ENCODE measurements around the gene PRKCA. TPM values are rescaled to one million over a fixed set of nuclear protein-coding genes. Genes with fewer than 3 reads are reported as not detected.

The PRKCA gene
- total RNA-seq, 1 donor from 2014 or later = 112 TPM

DNA sequence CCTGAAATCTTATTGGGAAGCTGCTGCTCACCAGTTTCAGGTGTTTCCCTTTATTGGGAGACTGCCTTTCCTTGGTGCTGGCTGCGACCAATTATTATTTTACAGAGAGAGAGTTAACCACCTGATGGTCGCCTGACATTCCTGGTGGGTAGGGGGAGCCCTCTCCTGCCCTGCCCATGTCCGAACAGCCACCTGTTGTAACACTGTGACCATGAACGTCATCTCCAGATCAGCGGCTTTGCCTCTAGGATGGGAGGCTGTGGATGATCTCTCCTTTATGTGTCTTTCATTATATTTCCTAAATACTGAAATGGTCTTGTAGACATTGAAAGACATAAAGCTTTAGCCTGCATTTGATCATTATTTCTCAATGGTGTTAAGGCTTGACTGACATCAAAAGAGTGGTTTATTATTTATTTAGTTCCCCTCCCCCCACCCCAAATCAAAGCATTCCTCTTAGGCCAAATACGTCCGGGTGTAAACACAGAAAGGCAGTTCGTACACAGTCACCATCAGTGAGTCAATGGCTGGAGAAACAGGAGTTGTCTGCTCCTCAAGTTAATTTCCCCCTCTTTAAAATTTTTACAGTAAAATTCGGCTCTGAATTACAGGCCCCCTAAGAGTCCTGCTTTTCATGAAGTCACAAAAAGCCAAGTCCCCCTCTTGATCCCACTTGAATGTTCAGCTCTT lies 474.7 kb downstream of the PRKCA start:
- intact Hi-C loops (cut with micrococcal nuclease) = no loop called here

DNA sequence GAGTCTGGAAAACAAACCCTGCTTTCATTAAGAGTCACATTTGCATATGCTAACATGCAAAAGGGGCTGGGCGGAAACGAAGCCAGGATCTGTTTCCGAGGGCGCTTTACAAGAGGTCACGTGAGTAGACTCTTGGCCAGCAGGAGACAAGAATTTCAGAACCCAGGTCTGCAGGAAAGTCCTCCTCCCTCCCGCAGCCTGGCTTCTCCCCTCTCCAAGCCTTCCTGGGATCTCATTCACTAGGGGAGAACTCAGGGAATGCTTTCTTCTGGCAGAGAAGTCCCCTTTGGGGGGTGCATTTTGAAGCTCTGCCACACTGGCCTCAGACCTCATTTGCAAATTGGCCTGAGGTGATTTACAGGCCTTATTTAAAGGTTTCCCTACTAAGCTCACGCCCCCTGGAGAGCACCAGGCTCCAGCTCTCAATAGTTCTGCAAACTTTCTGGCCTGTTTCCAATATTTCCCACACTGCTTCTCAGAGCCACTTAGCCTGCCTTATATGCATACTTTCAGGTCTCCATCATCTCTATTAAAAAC lies 475.3 kb downstream of the PRKCA start:
- intact Hi-C loops (cut with micrococcal nuclease) = no loop called here

DNA sequence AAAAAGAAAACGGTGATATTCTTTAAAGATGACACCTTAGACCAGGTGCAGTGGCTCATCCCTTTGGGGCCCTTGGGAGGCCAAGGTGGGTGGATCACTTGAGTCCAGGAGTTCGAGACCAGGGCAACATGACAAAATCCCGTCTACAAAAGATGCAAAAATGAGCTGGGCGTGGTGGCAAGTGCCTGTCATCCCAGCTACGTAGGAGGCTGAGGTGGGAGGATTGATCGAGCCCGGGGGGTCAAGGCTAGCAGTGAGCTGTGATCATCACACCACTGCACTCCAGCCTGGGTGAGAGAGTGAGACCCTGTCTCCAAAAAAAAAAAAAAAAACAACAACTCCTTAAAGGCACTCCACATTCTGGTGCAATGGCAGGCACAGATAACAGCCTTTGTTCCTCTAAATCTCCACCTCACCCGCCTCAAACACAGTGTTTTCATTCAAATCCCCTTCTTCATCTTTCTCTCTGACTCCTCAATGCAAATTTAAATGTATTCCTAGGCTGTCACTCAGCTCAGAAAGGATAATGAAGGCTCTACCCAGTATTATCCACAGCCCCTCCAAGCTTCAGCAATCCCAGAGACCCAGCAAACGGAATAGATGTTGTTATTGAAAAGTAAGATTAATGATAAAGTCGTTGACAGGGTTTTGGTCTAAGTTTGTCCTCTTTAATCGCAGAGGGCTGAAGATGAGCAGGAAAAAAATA lies 476.3 kb downstream of the PRKCA start:
- intact Hi-C loops (cut with micrococcal nuclease) = no loop called here

GRCh38 chr17:66779237-66779606 lies 476.8 kb downstream of the PRKCA start:
- intact Hi-C loops (cut with micrococcal nuclease) = no loop called here

DNA sequence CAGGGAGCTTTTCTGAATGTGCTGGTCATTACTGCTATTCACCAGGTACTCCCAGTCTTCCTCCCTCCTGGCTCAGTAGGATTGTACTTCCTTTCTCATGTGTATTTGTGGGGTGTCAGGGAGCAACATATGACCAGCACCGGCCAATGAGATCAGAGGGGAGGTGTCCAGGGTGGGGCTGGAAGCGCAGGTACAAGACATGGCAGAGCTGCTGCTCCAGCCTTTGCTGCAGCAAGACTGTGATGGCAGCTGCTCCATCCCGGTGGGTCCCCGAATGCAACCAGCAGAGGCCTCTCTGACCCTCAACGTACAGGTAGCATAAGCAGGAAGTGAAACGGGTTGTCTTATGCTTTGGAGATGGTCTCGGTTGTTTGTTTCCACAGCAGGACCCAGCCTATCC lies 478.7 kb downstream of the PRKCA start:
- intact Hi-C loops (cut with micrococcal nuclease) = no loop called here

- intact Hi-C loops (cut with micrococcal nuclease) = no loop called here
Observed at GRCh38 chr17:66782851-66783250, 480.4 kb downstream of the PRKCA start.

GRCh38 chr17:66783656-66784381 lies 481.4 kb downstream of the PRKCA start:
- intact Hi-C loops (cut with micrococcal nuclease) = no loop called here

DNA sequence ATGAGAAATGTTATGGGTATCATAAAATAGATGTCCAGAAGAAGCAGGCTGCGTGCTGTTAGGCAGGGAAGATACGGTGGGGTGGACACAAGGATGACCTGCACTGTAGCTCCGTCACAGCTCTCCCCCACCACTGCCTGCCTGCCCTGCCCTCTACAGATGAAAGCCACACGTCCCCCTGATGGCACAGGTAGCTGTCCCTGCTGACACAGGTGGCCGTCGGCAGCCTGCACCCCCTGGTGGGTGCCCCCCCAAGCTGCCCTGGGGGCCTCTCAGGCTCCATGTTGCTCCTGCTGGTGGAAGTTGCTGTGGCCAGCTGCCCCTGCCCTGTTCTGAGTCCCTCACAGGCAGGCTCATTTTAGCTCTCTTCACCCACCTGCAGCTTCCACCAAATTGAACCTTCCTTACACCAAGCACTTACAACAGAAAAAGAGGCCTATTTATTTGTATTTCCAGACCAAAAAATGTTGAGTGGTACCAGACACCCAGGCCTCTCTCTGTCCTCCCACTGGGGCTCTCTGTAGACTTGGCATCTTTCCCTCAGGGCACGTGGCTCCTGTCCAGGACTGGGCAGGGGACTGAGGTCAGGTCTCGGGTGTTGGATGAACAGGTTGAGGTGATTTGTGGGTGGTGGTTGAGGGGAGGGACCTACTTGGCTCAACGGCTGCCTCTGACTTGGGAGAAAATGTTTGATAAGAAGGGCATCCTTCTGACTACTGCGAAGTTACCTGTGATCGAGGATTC lies 482.4 kb downstream of the PRKCA start:
- intact Hi-C loops (cut with micrococcal nuclease) = no loop called here

DNA sequence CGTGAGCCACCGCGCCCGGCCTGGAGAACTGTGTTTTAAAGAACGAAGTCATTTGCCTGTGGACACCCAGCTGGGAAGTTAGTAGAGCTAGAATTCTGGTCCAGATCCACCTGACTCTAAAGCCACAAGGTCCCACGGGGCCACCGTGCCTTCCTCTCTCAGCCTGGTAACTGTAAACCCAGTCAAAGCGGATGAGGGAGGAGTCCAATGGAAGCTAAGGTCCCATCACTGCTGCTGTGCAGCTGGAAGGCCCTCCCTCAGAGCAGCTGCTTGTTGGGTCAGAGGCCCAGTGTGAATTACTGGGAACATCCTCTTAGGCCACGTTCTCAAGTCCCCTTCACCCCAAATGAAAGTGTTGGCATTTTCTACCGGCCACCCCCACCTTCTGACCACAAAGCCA lies 483.7 kb downstream of the PRKCA start:
- intact Hi-C loops (cut with micrococcal nuclease) = no loop called here

DNA sequence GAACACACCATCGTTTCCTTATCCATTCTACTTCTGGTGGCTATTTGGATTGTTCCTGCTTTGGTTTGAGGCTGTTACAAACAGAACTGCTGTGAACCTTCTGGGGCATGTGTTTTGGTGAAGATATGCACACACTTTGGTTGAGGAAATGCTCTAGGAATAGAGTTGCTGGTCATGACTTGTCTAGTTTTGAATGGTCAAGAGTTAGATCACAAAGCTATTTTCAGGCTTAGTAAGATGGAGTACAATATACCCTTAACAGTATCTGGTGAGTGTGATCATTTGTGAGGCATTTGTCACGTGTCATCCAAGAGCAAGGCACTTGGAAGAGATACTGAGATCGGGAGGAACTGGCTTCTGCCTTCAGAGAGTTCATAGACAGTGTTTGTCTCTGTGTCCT lies 485.5 kb downstream of the PRKCA start:
- intact Hi-C loops (cut with micrococcal nuclease) = no loop called here

DNA sequence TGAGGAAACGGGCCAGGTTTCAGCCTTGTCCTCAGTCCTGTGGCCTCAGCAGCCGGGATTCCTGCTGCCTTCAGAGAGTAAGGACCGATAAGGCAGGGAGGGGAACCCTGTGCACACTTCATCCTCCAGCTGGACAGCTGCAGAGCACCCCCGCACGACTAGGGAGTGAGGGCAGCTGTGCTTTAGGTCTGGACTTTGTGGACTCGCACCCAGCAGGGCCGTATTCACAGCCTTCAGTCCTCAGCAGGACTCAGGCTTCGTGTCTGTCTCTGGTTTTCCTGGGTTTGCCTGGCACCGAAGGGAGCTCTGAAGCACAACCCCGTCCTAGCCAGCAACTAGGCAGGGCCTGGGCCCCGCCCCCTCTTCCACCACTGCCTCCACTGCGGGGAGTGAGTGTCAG lies 486.7 kb downstream of the PRKCA start:
- intact Hi-C loops (cut with micrococcal nuclease) = no loop called here

GRCh38 chr17:66789961-66790437 lies 487.6 kb downstream of the PRKCA start:
- intact Hi-C loops (cut with micrococcal nuclease) = no loop called here

DNA sequence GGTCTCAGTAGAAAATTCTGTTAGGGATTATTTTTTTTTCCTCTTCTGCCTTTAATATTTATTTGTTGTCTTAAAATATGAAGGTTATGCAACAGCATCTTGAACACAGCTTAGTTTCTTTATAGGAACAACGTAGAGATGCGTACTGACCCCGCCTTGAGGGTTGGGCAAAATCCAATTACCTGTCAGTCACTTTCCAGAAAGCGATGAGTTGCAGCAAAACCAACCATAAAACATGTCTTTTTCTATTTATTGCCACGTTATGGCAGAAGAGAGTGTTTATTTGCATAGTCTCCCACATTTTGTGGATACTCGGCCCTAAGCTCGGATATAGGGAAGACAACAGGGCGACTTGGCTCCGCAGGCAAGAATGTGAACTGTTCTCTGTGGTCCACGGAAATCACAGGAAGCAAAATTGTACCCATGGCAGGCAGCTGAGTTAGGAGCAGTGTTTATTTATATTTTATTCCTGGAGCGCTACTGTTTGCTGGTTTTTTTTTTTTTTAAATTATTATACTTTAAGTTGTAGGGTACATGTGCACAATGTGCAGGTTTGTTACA lies 488.2 kb downstream of the PRKCA start:
- intact Hi-C loops (cut with micrococcal nuclease) = no loop called here

DNA sequence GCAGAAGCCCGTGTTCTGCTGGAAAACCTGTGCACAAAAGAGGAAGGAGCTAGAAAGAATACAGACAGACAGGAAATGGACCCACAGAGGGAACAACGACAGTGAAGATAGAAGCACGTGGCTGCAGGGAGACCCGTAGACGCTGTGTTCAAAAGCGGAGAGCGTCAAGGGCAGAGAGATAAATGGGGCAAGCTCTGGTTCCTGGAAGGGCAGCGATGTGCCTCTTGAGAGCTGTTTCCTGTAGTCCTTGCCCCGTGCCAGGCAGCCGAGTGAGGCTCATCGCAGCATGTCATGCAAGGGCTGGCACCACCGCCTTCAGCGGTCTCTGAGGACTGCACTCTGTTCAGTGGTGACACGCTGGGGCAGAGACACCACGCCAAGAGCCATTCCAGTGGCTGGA lies 488.9 kb downstream of the PRKCA start:
- intact Hi-C loops (cut with micrococcal nuclease) = no loop called here

GRCh38 chr17:66793814-66794213 lies 491.4 kb downstream of the PRKCA start:
- intact Hi-C loops (cut with micrococcal nuclease) = no loop called here

- intact Hi-C loops (cut with micrococcal nuclease) = no loop called here
Observed at GRCh38 chr17:66795486-66795885, 493.1 kb downstream of the PRKCA start.

- intact Hi-C loops (cut with micrococcal nuclease) = no loop called here
Observed at GRCh38 chr17:66799849-66800537, 497.6 kb downstream of the PRKCA start.

DNA sequence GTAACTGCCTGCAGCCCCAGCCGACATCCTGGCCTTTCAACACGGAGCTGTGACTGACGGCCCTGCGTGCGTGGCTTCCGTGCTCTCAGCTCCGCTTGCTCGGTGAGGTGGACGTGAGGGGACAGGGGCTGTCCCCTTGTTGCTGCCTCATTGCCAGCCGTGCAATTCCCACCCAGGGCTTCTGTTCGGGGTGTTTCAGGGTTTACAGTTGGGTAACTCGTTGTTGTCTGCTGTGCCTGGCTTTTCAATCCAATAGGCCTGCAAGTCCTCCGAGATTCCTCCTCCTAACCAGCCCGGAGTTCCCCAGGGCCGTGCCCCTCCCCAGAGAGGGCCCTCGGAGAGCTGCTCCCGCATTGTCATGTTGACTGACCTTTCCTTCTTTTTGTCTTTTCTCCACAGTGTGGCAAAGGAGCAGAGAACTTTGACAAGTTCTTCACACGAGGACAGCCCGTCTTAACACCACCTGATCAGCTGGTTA lies 501.1 kb downstream of the PRKCA start:
- intact Hi-C loops (cut with micrococcal nuclease) = no loop called here

DNA sequence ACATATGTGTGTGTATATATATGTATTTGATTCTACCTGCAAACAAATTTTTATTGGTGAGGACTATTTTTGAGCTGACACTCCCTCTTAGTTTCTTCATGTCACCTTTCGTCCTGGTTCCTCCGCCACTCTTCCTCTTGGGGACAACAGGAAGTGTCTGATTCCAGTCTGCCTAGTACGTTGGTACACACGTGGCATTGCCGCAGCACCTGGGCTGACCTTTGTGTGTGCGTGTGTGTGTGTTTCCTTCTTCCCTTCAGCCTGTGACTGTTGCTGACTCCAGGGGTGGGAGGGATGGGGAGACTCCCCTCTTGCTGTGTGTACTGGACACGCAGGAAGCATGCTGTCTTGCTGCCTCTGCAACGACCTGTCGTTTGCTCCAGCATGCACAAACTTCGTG lies 503.2 kb downstream of the PRKCA start:
- intact Hi-C loops (cut with micrococcal nuclease) = no loop called here

- intact Hi-C loops (cut with micrococcal nuclease) = no loop called here
Observed at GRCh38 chr17:66807182-66807581, 504.8 kb downstream of the PRKCA start.

All from T-helper 2 cell treated with Interferon-gamma antibody and Interleukin-4, amounts not matched to agents 100 ng/mL and 5 ng/mL, for 36 hours (primary cell).